CD4-positive, alpha-beta T cell treated with Interleukin-2 at 100 ng/mL for 4 hours (primary cell): Measurements from ENCODE around the gene BOLA1.
"Not testable (repeated sequence)": the region's sequence is repeated elsewhere in the genome, so short reads cannot be mapped to it uniquely, and the experiment has no call there.

Source experiments
- DNase-seq: peaks from one replicate; pipeline ENCODE4 v3.0.0-alpha.2; 2020; ENCODE audit warnings: low spot score

Gene BOLA1

DNA sequence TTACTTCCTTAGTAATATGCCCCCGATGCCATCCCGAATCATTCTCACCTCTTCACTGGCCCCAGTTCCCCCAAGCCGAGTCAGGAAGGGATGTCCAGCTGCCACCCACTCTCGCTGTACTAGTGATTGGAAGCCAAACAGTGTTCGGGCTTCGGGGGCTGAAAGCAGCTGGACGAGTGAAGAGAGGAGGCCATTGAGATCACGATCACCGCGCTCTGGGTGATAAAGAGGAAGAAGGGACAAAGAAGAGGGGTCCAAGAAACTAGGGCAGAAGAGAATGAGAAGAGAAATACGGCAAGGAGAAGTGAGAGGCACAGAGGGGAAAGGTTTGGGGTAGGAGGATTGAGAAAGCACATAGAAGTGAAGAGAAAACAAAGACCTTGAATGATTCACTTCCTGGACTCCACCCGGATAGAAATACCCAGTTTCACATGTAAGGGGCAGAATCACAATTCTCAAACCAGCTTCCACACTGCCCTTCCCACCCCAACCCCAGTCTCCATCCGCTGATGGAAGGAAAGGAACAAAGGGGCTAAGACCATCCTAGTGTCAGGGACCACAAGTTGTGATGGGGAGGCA lies 31.9 kb downstream of the BOLA1 start:
- DNase-seq = no peak

- no peak for DNase-seq
These were observed 33.1 kb downstream of the BOLA1 start for GRCh38 chr1:149932474-149932873.

DNA sequence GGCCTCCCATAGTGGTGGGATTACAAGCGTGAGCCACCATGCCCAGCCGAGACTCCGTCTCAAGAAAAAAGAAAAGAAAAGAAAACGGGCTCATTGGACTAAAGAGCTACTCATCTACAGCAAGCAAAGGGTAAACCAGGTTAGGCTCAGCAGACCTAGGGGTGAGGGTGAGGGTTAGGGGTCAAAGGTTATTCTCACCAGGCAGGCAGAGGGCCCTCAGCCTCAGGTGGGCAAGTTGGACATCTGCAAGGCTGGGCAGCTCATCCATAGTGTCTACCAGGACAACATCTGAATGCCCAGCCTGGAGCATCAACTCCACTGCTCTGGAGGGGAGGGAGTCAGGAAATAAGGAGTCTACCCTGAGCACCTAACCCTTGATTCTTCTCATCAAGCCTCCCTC lies 33.8 kb downstream of the BOLA1 start:
- DNase-seq = no peak

GRCh38 chr1:149934356-149934755 lies 35.0 kb downstream of the BOLA1 start:
- DNase-seq = no peak

DNA sequence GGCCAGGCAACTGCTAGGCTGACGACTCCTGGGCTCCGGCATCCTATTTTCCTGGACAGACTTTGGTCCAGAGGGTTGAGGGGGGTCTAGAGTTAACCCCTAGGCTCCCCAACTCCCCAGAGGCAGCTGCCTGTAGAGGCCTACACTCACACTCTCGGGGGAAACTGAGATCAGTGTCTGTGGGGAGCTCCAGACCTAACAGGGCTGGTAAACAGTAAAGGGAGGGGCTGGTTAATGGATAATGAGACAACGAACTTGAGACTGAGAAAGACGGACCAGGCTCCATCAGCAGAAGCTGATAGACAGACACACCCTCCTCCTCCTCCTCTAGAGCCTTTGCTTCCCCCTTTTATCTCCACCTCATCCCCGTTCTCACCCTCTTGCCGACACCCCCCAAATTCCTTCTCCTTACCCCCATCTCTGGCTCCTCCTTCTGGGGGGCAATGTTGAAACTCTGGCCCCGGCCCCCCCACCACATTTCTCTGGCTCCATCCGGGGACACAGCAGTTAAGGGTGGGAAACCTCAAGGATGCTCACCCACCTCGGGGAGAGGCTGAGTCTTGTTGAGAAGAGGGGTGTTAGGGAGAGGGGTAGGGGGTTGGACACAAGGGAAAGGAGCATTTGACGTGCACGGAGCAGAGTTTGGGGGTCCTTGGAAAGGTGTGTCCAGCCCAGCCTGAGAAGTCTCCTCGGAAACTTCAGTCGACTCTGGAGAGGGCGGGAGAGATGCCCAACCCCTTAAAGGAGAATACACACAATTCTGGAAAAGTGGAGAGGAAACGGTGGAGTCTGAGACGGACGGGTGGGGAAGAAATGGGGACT lies 37.0 kb downstream of the BOLA1 start, which contains the start of gene MTMR11:
TSS of gene MTMR11 (minus strand) at position 710 of the 822 bp plus-strand sequence. CDS start at position 478, 232 bp downstream.
- no peak for DNase-seq

- DNase-seq = no peak
These were observed 37.8 kb downstream of the BOLA1 start for GRCh38 chr1:149936992-149937705.

GRCh38 chr1:149937759-149938158 lies 38.4 kb downstream of the BOLA1 start:
- DNase-seq = no peak

DNA sequence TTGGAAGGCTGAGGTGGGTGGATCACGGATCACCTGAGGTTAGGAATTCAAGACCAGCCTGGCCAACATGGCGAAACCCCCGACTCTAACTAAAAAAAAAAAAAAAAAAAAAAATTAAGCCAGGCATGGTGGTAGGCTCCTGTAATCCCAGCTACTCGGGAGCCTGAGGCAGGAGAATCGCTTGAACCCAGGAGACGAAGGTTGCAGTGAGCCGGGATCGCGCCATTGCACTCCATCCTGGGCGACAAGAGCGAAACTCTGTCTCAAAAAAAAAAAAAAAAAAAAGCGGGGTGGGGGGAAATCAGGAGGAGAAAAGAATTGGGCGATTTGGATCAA lies 39.3 kb downstream of the BOLA1 start:
- not testable (repeated sequence) for DNase-seq

DNA sequence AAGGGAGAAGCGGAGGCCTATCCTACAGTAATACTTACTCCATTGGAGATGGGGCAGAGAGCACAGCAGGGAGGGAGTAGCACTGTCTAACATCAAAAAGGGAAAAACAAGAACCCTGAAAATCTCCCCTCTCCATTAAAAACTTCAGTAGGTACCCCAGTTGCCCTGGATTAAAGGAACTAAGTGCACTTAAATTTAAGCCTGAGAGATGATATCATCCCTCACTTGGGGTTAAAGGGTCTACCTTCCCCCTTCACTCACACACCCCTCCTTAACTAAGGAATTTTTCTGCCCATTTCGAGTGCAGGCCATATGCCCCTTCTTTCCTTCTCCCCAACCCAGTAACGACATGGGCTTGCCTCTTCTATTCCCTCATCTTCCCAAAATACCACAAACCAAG lies 41.1 kb downstream of the BOLA1 start:
- no peak for DNase-seq

DNA sequence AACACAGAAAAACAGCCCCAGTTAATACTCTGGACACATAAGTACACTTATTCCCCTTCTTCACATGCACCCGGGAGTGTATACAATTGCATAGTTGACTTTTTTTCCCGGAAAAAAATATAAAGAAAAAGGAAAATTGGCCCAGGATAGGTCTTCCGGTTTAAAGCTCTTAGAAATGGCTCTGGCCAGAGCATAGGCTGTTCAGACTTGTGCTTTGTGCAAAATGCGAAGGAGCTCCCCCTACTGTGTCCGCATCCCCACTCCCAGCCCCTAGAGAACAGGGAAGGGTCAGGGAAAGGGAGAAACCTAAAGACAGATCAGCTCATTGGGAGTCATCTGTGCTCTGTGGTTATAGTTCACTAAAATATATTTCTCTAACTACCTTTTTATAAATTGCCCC lies 42.8 kb downstream of the BOLA1 start:
- no peak for DNase-seq

DNA sequence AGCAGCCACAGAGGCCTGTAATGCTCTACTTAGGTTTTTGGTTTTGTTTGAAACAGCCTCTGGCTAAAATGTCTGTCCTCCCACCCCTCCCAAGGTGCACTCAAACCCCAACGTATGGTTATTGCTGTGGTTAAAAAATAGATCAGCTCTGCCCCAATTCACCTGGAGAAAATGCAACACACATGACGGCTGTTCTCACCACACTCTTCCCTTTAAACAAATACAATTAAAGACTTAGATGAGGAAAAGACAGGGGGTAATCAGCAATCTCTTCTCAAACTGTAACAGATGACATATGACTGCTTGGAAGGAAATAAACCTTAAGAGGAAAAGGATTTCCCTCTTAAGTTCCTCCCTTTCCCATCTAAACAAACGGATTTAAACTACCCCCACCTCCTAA lies 43.5 kb downstream of the BOLA1 start:
- no peak for DNase-seq

DNA sequence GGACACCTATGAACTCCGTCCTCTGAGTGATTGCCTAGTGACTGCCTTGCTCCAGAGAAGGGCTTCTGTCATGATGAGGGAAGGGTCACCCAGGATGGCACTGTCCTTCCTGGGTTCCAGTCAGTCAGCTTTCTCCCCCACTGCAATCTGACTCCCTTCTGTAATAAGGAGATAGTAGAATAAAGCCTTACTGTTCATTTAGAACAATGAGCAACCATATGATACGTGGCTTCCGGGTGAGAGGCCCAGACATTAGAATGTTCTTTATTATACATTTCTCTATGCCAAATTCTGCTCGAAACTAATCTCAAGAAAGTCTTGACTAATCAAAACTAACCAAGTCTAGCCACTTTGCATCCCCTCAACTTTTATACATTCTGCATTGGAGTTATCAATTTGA lies 45.8 kb downstream of the BOLA1 start:
- no peak for DNase-seq

GRCh38 chr1:149949911-149950310 lies 50.5 kb downstream of the BOLA1 start:
- DNase-seq = no peak
